Omental fat pad (tissue), 4 donors: ENCODE measurements around the gene AHCY. TPM values are rescaled to one million over a fixed set of nuclear protein-coding genes. Genes with fewer than 3 reads are reported as not detected.
"Not testable (repeated sequence)": the region's sequence is repeated elsewhere in the genome, so short reads cannot be mapped to it uniquely, and the experiment has no call there.

ENCODE experiments used
- ATAC-seq: fragments of 150-250 bp; one replicate; pipeline ENCODE4 v1.9.1; 2016; ENCODE audit warnings: mild to moderate bottlenecking, moderate library complexity; ENCODE audit not compliant: low FRiP score
- DNase-seq: peaks from one replicate; pipeline ENCODE4 v3.0.0-alpha.2; 2019; ENCODE audit warnings: low spot score
- CTCF ChIP-seq, 3 donors: fragments of 450-650 bp; IDR thresholded peaks; one replicate each; pipeline ENCODE4 v1.5.1; 2016 to 2017; ENCODE audit warnings: antibody characterized with exemption in 3 of 3, mild to moderate bottlenecking in 3 of 3, moderate library complexity in 2 of 3
- total RNA-seq, 4 donors: library from RNA; depleted of rRNA; stranded (reverse); fragments of >200 nt; gene quantifications; one replicate each; pipeline ENCODE4 v1.1.0, GENCODE V29; 2016

The AHCY gene
- total RNA-seq, 4 donors from 2014 or later = 61.9 to 83.1 (median 72.6) TPM

DNA sequence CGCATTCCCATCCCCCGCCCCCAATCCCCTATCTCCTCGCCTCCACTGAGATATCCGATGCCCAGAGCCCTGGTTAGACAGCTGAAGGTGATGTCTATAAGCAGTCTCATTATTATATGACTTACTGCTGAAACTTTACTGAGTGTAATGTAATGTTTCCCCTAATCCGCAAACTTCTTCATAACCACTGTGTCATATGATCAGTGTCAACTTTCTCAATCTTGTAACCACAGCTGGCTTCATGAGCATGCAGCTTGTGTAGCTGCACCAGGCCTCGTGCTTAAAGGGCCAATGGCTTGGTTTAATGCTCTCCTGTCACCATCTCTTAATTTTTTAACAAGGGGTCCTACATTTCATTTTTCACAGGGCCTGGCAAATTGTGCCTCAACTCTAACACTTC is 53.9 kb downstream of the AHCY start:
- DNase-seq (no peak), ATAC-seq (peak; percentile 14)
- no peak for TF ChIP-seq CTCF (IDR thresholded peaks at IDR 0.05)

GRCh38 chr20:34246126-34246626 is 57.0 kb downstream of the AHCY start:
- ATAC-seq (no peak), DNase-seq (no peak)
- TF ChIP-seq CTCF (IDR thresholded peaks at IDR 0.05) = no peak

DNA sequence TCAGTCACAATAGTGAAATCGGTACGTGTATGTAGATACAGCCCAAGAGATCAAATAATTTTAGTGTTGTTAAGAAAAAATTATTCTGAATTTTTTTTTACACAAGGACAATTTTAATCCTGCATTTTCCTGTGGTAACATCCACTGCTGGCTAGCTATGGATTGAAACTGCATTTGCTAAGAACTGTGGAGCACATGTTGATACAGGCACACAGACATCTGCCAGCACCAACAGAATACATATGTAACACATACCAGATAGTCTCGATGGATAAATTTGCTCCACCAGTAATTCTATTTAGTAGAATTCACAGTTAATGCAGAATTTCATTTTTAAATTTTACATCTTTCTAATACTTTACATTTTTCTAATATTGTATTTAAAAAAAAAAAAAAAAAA is 59.8 kb downstream of the AHCY start:
- ATAC-seq = no peak
- no peak for TF ChIP-seq CTCF (IDR thresholded peaks at IDR 0.05)

GRCh38 chr20:34242879-34243278 is 60.3 kb downstream of the AHCY start:
- no peak for ATAC-seq
- no peak for TF ChIP-seq CTCF (IDR thresholded peaks at IDR 0.05)
- no peak for DNase-seq

More for the DNA sequence above, 59.8 kb downstream of the AHCY start:
- no peak for DNase-seq

GRCh38 chr20:34242015-34242414 is 61.1 kb downstream of the AHCY start:
- not testable (repeated sequence) for ATAC-seq, DNase-seq

DNA sequence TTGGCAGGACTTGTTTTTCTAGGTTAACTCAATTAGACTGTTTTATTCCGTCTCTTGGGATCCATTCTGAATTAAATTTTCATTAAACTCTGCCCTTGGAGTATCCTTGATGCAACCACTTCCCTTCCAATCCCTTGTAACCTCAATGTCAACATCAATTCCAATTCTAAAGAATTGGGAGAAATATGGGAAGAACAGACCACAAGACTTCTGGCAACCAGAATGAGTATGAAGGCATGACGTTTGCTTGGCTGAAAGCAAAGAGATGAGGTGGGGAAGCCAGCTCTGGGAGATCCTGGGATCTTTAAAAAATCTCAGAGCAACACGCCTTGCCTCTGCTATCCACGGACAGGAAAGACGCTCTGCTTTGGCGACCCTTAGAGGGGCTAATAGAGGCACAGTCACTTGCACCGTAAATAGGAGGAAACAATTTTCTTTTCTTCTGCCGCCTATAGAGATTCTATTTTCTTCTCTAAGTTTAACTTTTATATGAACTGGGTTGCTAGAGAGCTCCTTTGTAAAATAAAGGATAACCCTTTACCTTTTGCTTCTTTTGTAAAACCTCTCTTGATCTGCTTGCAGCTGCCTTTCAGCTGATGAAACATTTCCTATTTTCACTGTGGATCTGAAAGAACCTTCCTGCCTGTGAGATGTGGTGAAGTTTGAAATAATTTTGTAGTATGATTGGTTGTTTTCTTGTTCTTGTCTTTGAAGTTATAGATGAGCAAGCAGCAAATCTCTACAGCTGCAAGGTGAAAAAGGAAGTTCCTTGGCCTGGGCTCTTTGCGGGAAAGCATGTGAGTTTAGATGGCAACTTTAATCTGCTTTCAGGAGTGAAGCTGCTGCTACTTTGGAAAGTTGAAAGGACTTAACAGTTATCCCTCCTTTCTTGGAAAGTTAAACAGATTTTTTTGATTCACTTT is 62.2 kb downstream of the AHCY start, which contains the start of gene ASIP:
Gene ASIP (plus strand): TSS at position 731 of the 923 bp plus-strand sequence. CDS start 18,952 bp downstream, outside the sequence.
- DNase-seq (no peak), ATAC-seq (no peak)
- no peak for TF ChIP-seq CTCF (IDR thresholded peaks at IDR 0.05)

GRCh38 chr20:34240121-34240520 is 63.0 kb downstream of the AHCY start:
- TF ChIP-seq CTCF (IDR thresholded peaks at IDR 0.05) = no peak
- ATAC-seq = no peak
- DNase-seq = no peak
